Measurements from ENCODE around the gene C7orf57. TPM values are rescaled to one million over a fixed set of nuclear protein-coding genes. Genes with fewer than 3 reads are reported as not detected.

C7orf57 gene
- total and polyA plus RNA-seq, 10 of the 15 experiments (the other 5 are each of a cell fraction or from before 2014, with no cell fraction given) = 0.04 to 0.21 (median 0.10) TPM; not detected in 5

- intact Hi-C loops (cut with micrococcal nuclease; ENCODE audit: unreplicated experiment) = loop anchor here (2.0 kb wide), 2 partner anchors 111 to 169 kb away; partner anchors contain the start of gene HUS1
- no peak for DNase-seq (ENCODE audit: low read depth, low spot score)
- H4K20me1 ChIP-seq (ENCODE audit: control insufficient read depth, insufficient read depth) = no peaks in the 10 kb centered on the region
- RAD21 ChIA-PET (ENCODE audit: unreplicated experiment) = interaction anchor here (1.1 to 1.7 kb wide), 2 partner anchors 98 to 152 kb away, joined by 3 to 6 read pairs; no protein-coding TSS in a partner anchor
- in situ Hi-C loops (cut with MboI) = no loop called here
- FAIRE-seq = no peak
- POLR2A ChIA-PET = interaction anchor here (1.3 kb wide), 1 partner anchor 98 kb away, joined by 5 read pairs; no protein-coding TSS in a partner anchor
- peak within 1 kb of the TSS; percentile 89 for H3K27ac ChIP-seq (ENCODE audit: control insufficient read depth, insufficient read depth)
- peak within 1 kb of the TSS; percentile 77 for H3K4me2 ChIP-seq (ENCODE audit: control insufficient read depth, insufficient read depth)
- CTCF ChIA-PET = interaction anchor here (1.0 to 10.7 kb wide), 4 partner anchors 16 to 101 kb away, joined by 3 to 56 read pairs (median 7); no protein-coding TSS in a partner anchor
- peak within 1 kb of the TSS; percentile 87 for H3K9ac ChIP-seq (ENCODE audit: control insufficient read depth, insufficient read depth, low read length)
- WGBS (ENCODE audit: insufficient coverage, insufficient replicate concordance, low lambda C conversion rate, missing lambda C conversion rate) = 11% methylated on average over 71 of the region's 96 CpGs
- no peaks in the 10 kb centered on the region; the same call in 2 of the 3 replicates for H3K9me3 ChIP-seq (replicated peaks; ENCODE audit: control insufficient read depth, insufficient read depth, low read length)
- H3K79me2 ChIP-seq (ENCODE audit: control insufficient read depth, insufficient read depth, low read length) = no peaks in the 10 kb centered on the region
- H3K27me3 ChIP-seq (replicated peaks in 1 of 2; ENCODE audit: control insufficient read depth in 2 of 2, insufficient read depth in 2 of 2, low read length in 1 of 2) = no peaks in the 10 kb centered on the region; a peak in 1 of 4 replicates
- BruUV-seq (replicated peaks) = no TSS peak
- SMC1A ChIA-PET (ENCODE audit: uncharacterized antibody, unreplicated experiment) = interaction anchor here (0.6 to 2.4 kb wide), 4 partner anchors 17 to 75 kb away, joined by 3 to 6 read pairs (median 3); no protein-coding TSS in a partner anchor
- ATAC-seq = peak; percentile 76
- peak within 1 kb of the TSS; percentile 73 for H3K4me3 ChIP-seq
- H3K4me1 ChIP-seq (ENCODE audit: control insufficient read depth, insufficient read depth, low read length) = peaks cover 37% of the 10 kb centered on the region
- no peaks in the 10 kb centered on the region for H3K36me3 ChIP-seq (ENCODE audit: control insufficient read depth in 2 of 2, insufficient read depth in 2 of 2, low read length in 1 of 2)
- H2AFZ ChIP-seq (ENCODE audit: control insufficient read depth, low read depth, low read length) = peak within 1 kb of the TSS; percentile 82
- TF ChIP-seq BACH1 (IDR thresholded peaks at IDR 0.05; ENCODE audit: borderline replicate concordance) (peak; percentile 57), EED (IDR thresholded peaks at IDR 0.05; ENCODE audit: low read depth) (no peak), CHD1 (IDR thresholded peaks at IDR 0.05; ENCODE audit: low read depth, low read length) (no peak), DPF2 (IDR thresholded peaks at IDR 0.05) (peak; percentile 14), PAX8 (IDR thresholded peaks at IDR 0.05) (no peak), NR2C1 (IDR thresholded peaks at IDR 0.05) (no peak), SP1 (IDR thresholded peaks at IDR 0.05; ENCODE audit: low read depth, low read length) (no peak), MEF2A (IDR thresholded peaks at IDR 0.05; ENCODE audit: insufficient read depth, low read depth, low read length) (no peak), MEF2B (IDR thresholded peaks at IDR 0.05; ENCODE audit: partially characterized antibody, poor library complexity, severe bottlenecking) (no peak), PAX5 (IDR thresholded peaks at IDR 0.05; ENCODE audit: borderline replicate concordance, low read depth, low read length) (peak; percentile 17; the same call in 1 of the 2 replicates), TCF3 (IDR thresholded peaks at IDR 0.05; ENCODE audit: borderline replicate concordance, insufficient read depth, low read depth, low read length) (0 out of 2 replicates have a peak, but pooled peaks have one; percentile 8), LARP7 (IDR thresholded peaks at IDR 0.05) (peak; percentile 82; the same call in 1 of the 2 replicates), NFYB (IDR thresholded peaks at IDR 0.05; ENCODE audit: insufficient read depth, low read depth, low read length) (no peak), JUNB (IDR thresholded peaks at IDR 0.05) (no peak), NKRF (conservative IDR thresholded peaks at IDR 0.05) (peak; percentile 38; the same call in 1 of the 2 replicates), POLR2A (IDR thresholded peaks at IDR 0.05; ENCODE audit: low read depth, low read length) (peak; percentile 84), NFXL1 (IDR thresholded peaks at IDR 0.05; ENCODE audit: borderline replicate concordance) (no peak)
- TF ChIP-seq, protein P1, sequence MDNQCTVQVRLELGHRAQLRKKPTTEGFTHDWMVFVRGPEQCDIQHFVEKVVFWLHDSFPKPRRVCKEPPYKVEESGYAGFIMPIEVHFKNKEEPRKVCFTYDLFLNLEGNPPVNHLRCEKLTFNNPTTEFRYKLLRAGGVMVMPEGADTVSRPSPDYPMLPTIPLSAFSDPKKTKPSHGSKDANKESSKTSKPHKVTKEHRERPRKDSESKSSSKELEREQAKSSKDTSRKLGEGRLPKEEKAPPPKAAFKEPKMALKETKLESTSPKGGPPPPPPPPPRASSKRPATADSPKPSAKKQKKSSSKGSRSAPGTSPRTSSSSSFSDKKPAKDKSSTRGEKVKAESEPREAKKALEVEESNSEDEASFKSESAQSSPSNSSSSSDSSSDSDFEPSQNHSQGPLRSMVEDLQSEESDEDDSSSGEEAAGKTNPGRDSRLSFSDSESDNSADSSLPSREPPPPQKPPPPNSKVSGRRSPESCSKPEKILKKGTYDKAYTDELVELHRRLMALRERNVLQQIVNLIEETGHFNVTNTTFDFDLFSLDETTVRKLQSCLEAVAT (IDR thresholded peaks at IDR 0.05) = no peak
- TF ChIP-seq, protein P2, sequence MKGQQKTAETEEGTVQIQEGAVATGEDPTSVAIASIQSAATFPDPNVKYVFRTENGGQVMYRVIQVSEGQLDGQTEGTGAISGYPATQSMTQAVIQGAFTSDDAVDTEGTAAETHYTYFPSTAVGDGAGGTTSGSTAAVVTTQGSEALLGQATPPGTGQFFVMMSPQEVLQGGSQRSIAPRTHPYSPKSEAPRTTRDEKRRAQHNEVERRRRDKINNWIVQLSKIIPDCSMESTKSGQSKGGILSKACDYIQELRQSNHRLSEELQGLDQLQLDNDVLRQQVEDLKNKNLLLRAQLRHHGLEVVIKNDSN (IDR thresholded peaks at IDR 0.05; ENCODE audit: borderline replicate concordance, extremely low read length, insufficient read depth, low read depth, low read length) = peak; percentile 25
These were observed 54.0 kb downstream of the C7orf57 start, which contains the start of gene UPP1 for GRCh38 chr7:48089046-48090003. UPP1 (plus strand) TSS chr7:48089265; CDS start chr7:48094784, 5,519 bp downstream.
